HepG2 (cell line): ENCODE measurements around the gene CTSW. TPM values are rescaled to one million over a fixed set of nuclear protein-coding genes. Genes with fewer than 3 reads are reported as not detected.
A peak's percentile ranks its signal among the peaks of the same experiment; 100 is the strongest.

Experiments used
- CENPX ChIP-seq: sonication (generic); formaldehyde crosslinking; IDR thresholded peaks from 2 replicates; pipeline ENCODE4 v1.9.0; 2021; ENCODE audit warnings: mild to moderate bottlenecking, missing genetic modification reagents, moderate library complexity
- HNF4A ChIP-seq: sonication (generic); formaldehyde crosslinking; IDR thresholded peaks from 2 replicates; pipeline ENCODE4 v1.4.0; 2020; ENCODE audit warnings: missing genetic modification reagents
- IKZF1 ChIP-seq: fragments of 450-650 bp; IDR thresholded peaks from 2 replicates; pipeline ENCODE4 v1.7.1; 2016
- MAZ ChIP-seq, 2 experiments: sonication (generic) in 1 of 2; formaldehyde crosslinking in 1 of 2; IDR thresholded peaks; 2 replicates each; pipeline versions ENCODE4 v1.5.0 to v1.6.1; 2012 to 2020; ENCODE audit warnings: low read depth in 2 of 2, mild to moderate bottlenecking in 2 of 2, borderline replicate concordance in 1 of 2, improper control_type of control experiment in 1 of 2, low read length in 1 of 2, missing genetic modification reagents in 1 of 2, moderate library complexity in 1 of 2
- MED1 ChIP-seq: sonication (generic); formaldehyde crosslinking; IDR thresholded peaks from 2 replicates; pipeline ENCODE4 v1.4.0; 2020; ENCODE audit warnings: missing genetic modification reagents
- MIXL1 ChIP-seq: IDR thresholded peaks from 2 replicates; pipeline ENCODE4 v1.6.1; 2016
- MTA1 ChIP-seq: sonication (generic); formaldehyde crosslinking; IDR thresholded peaks from 2 replicates; pipeline ENCODE4 v1.4.0; 2020; ENCODE audit warnings: missing genetic modification reagents, mild to moderate bottlenecking, borderline replicate concordance
- NR3C1 ChIP-seq: sonication (generic); formaldehyde crosslinking; IDR thresholded peaks from 2 replicates; pipeline ENCODE4 v1.4.0; 2020; ENCODE audit warnings: missing genetic modification reagents
- RBM22 ChIP-seq: fragments of 200-400 bp; formaldehyde crosslinking; optimal IDR thresholded peaks from 2 replicates; pipeline ENCODE3; 2017; ENCODE audit warnings: mild to moderate bottlenecking, low read length, moderate library complexity
- REL ChIP-seq: sonication (generic); formaldehyde crosslinking; conservative IDR thresholded peaks from 2 replicates; pipeline ENCODE4 v1.8.0; 2022; ENCODE audit warnings: mild to moderate bottlenecking, missing genetic modification reagents, moderate library complexity
- SMAD1 ChIP-seq: sonication (generic); formaldehyde crosslinking; IDR thresholded peaks from 2 replicates; pipeline ENCODE4 v1.4.0; 2020; ENCODE audit warnings: missing genetic modification reagents, low read depth, mild to moderate bottlenecking, borderline replicate concordance
- ZC3H13 ChIP-seq: sonication (generic); formaldehyde crosslinking; IDR thresholded peaks from 2 replicates; pipeline ENCODE4 v1.8.1; 2023; ENCODE audit warnings: mild to moderate bottlenecking, missing genetic modification reagents, moderate library complexity
- ZFP1 ChIP-seq: IDR thresholded peaks from 2 replicates; pipeline ENCODE4 v1.6.1; 2016
- ZFP41 ChIP-seq: sonication (generic); formaldehyde crosslinking; IDR thresholded peaks from 2 replicates; pipeline ENCODE4 v1.4.0; 2020; ENCODE audit warnings: mild to moderate bottlenecking, missing genetic modification reagents, borderline replicate concordance
- ZNF317 ChIP-seq: sonication (generic); formaldehyde crosslinking; IDR thresholded peaks from 2 replicates; pipeline ENCODE4 v1.5.0; 2020; ENCODE audit warnings: mild to moderate bottlenecking, missing genetic modification reagents
- ZNF629 ChIP-seq: sonication (generic); formaldehyde crosslinking; conservative IDR thresholded peaks from 2 replicates; pipeline ENCODE4 v1.5.0; 2020; ENCODE audit warnings: missing genetic modification reagents
- polyA plus RNA-seq, 8 experiments: library from polyadenylated mRNA; depleted of rRNA in 3 of 8; stranded (reverse) in 7 of 8; unstranded in 1 of 8; fragments of >200 nt; fragmentation: Illumina TruSeq in 4 of 8; extraction: Trizol in 4 of 8; gene quantifications; 2 replicates each; pipeline versions ENCODE4 v1.2.1 to v1.2.3, GENCODE V29; 2011 to 2016; ENCODE audit warnings: low read depth in 4 of 8, missing spikeins in 1 of 8, mixed read lengths in 1 of 8; ENCODE audit not compliant: insufficient read depth in 1 of 8
- total RNA-seq, 5 experiments: library from RNA; depleted of rRNA; stranded (reverse); fragments of >200 nt; fragmentation: Illumina TruSeq; extraction: Trizol; gene quantifications; 2 replicates each; pipeline ENCODE4 v1.2.3, GENCODE V29; 2016; ENCODE audit warnings: low read depth in 1 of 5
- TF ChIP-seq, protein P1 (sequence below): sonication (generic); formaldehyde crosslinking; IDR thresholded peaks from 2 replicates; pipeline ENCODE4 v1.4.0; 2020; ENCODE audit warnings: missing genetic modification reagents
- TF ChIP-seq, protein P2 (sequence below): IDR thresholded peaks from 2 replicates; pipeline ENCODE4 v1.6.1; 2018; ENCODE audit warnings: missing genetic modification reagents, mild to moderate bottlenecking, missing compliant biosample characterization
- TF ChIP-seq, protein P3 (sequence below): sonication (generic); formaldehyde crosslinking; IDR thresholded peaks from 2 replicates; pipeline ENCODE4 v1.5.0; 2020; ENCODE audit warnings: mild to moderate bottlenecking, missing genetic modification reagents
- TF ChIP-seq, protein P4 (sequence below): sonication (generic); formaldehyde crosslinking; conservative IDR thresholded peaks from 2 replicates; pipeline ENCODE4 v1.4.0; 2020; ENCODE audit warnings: missing genetic modification reagents

CTSW gene
- total and polyA plus RNA-seq, 2 of the 13 experiments (the other 11 are each of a cell fraction or from before 2014, with no cell fraction given) = 0.09 TPM; not detected in 1

DNA sequence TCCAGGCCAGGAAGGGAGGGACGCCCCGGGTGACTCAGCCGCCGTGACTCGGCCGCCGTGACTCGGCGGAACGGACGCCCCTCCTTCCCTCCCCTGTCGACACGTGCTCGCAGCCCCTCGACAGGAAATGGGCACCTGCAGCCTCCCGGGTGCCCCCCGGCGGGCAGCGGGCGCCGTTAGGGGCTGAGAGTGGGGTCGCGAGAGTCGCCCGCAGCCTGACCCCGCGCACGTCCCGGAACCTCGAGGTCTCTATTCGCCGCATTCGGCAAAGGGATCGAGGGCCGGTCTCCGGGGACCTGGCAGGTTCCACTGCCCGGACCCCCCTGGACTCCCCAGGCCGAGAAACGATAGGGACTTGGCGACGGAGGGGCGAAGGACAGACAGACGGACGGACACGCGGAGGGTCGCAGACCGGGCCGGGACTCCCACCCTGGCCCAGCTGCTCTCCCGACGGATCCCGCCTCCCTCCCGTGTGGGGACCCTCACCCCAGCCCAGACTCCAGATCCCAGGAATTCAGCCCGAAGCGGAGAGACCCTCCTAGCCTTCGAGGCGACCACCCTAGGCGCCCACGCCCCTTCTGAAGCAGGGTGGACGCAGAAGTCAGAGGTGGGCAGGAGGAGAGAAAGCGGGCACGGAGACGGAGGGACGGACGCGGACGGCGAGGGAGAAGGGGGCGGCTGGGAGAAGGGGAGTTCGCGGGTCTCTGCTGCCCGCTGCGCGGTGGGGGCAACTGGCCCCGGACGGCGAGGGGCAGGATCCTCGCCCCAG, 19.9 kb downstream of the CTSW start (continued):
- TF ChIP-seq MIXL1 (CRISPR knock-in tag) (no peak), HNF4A (CRISPR knock-in tag) (no peak), RBM22 (no peak), ZC3H13 (peak; percentile 89; the same call in 1 of the 2 replicates), IKZF1 (no peak), MED1 (CRISPR knock-in tag) (0 out of 2 replicates have a peak, but pooled peaks have one; percentile 12), MAZ (IDR thresholded peaks at IDR 0.05; ENCODE audit: borderline replicate concordance, low read depth, low read length) (peak; percentile 23; the same call in 1 of the 2 replicates), MAZ (CRISPR knock-in tag; IDR thresholded peaks at IDR 0.05; ENCODE audit: low read depth) (peak; percentile 72; the same call in 1 of the 2 replicates), NR3C1 (CRISPR knock-in tag) (no peak), ZFP1 (CRISPR knock-in tag) (no peak), ZFP41 (CRISPR knock-in tag) (no peak), ZNF317 (CRISPR knock-in tag) (peak; percentile 48; the same call in 1 of the 2 replicates), SMAD1 (no peak), REL (CRISPR knock-in tag) (peak; percentile 86), ZNF629 (no peak), CENPX (no peak), MTA1 (CRISPR knock-in tag) (peak; percentile 59; the same call in 1 of the 2 replicates)
- TF ChIP-seq, protein P1, sequence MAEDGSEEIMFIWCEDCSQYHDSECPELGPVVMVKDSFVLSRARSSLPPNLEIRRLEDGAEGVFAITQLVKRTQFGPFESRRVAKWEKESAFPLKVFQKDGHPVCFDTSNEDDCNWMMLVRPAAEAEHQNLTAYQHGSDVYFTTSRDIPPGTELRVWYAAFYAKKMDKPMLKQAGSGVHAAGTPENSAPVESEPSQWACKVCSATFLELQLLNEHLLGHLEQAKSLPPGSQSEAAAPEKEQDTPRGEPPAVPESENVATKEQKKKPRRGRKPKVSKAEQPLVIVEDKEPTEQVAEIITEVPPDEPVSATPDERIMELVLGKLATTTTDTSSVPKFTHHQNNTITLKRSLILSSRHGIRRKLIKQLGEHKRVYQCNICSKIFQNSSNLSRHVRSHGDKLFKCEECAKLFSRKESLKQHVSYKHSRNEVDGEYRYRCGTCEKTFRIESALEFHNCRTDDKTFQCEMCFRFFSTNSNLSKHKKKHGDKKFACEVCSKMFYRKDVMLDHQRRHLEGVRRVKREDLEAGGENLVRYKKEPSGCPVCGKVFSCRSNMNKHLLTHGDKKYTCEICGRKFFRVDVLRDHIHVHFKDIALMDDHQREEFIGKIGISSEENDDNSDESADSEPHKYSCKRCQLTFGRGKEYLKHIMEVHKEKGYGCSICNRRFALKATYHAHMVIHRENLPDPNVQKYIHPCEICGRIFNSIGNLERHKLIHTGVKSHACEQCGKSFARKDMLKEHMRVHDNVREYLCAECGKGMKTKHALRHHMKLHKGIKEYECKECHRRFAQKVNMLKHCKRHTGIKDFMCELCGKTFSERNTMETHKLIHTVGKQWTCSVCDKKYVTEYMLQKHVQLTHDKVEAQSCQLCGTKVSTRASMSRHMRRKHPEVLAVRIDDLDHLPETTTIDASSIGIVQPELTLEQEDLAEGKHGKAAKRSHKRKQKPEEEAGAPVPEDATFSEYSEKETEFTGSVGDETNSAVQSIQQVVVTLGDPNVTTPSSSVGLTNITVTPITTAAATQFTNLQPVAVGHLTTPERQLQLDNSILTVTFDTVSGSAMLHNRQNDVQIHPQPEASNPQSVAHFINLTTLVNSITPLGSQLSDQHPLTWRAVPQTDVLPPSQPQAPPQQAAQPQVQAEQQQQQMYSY = peak; percentile 56; the same call in 1 of the 2 replicates
- TF ChIP-seq, protein P2, sequence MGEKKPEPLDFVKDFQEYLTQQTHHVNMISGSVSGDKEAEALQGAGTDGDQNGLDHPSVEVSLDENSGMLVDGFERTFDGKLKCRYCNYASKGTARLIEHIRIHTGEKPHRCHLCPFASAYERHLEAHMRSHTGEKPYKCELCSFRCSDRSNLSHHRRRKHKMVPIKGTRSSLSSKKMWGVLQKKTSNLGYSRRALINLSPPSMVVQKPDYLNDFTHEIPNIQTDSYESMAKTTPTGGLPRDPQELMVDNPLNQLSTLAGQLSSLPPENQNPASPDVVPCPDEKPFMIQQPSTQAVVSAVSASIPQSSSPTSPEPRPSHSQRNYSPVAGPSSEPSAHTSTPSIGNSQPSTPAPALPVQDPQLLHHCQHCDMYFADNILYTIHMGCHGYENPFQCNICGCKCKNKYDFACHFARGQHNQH (CRISPR knock-in tag) = peak; percentile 59; the same call in 1 of the 2 replicates
- TF ChIP-seq, protein P3, sequence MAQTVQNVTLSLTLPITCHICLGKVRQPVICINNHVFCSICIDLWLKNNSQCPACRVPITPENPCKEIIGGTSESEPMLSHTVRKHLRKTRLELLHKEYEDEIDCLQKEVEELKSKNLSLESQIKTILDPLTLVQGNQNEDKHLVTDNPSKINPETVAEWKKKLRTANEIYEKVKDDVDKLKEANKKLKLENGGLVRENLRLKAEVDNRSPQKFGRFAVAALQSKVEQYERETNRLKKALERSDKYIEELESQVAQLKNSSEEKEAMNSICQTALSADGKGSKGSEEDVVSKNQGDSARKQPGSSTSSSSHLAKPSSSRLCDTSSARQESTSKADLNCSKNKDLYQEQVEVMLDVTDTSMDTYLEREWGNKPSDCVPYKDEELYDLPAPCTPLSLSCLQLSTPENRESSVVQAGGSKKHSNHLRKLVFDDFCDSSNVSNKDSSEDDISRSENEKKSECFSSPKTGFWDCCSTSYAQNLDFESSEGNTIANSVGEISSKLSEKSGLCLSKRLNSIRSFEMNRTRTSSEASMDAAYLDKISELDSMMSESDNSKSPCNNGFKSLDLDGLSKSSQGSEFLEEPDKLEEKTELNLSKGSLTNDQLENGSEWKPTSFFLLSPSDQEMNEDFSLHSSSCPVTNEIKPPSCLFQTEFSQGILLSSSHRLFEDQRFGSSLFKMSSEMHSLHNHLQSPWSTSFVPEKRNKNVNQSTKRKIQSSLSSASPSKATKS (CRISPR knock-in tag) = no peak
- TF ChIP-seq, protein P4, sequence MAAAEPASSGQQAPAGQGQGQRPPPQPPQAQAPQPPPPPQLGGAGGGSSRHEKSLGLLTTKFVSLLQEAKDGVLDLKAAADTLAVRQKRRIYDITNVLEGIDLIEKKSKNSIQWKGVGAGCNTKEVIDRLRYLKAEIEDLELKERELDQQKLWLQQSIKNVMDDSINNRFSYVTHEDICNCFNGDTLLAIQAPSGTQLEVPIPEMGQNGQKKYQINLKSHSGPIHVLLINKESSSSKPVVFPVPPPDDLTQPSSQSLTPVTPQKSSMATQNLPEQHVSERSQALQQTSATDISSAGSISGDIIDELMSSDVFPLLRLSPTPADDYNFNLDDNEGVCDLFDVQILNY (CRISPR knock-in tag) = no peak
